ENCODE data around the gene RGS3. TPM values are rescaled to one million over a fixed set of nuclear protein-coding genes. Genes with fewer than 3 reads are reported as not detected.

Gene RGS3
- total RNA-seq, 2 experiments from 2014 or later: 22.8 to 32.9 TPM

DNA sequence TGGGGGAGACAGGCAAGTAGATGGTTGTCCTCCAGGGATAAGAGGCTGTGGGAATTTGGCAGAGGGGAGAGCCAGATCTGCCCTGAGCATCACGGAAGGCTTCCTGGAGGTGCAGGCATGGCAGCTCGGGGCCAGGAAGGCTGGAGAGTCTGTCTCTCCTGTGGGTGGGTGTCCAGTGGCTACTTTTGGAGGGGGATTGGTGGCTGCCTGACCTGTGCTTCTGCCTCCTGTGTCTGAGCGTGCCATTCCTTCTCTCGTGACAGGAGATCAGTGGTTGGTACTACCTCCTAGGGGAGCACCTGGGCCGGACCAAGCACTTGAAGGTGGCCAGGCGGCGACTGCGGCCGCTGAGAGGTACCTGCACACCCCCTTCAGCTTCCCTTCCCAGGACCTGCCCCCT lies 33.5 kb downstream of the RGS3 start:
- no peak for TF ChIP-seq EZH2phosphoT487 (IDR thresholded peaks at IDR 0.05; ENCODE audit: borderline replicate concordance, low read depth, low read length)
- TF ChIP-seq, protein P1, sequence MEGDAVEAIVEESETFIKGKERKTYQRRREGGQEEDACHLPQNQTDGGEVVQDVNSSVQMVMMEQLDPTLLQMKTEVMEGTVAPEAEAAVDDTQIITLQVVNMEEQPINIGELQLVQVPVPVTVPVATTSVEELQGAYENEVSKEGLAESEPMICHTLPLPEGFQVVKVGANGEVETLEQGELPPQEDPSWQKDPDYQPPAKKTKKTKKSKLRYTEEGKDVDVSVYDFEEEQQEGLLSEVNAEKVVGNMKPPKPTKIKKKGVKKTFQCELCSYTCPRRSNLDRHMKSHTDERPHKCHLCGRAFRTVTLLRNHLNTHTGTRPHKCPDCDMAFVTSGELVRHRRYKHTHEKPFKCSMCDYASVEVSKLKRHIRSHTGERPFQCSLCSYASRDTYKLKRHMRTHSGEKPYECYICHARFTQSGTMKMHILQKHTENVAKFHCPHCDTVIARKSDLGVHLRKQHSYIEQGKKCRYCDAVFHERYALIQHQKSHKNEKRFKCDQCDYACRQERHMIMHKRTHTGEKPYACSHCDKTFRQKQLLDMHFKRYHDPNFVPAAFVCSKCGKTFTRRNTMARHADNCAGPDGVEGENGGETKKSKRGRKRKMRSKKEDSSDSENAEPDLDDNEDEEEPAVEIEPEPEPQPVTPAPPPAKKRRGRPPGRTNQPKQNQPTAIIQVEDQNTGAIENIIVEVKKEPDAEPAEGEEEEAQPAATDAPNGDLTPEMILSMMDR (conservative IDR thresholded peaks at IDR 0.05; ENCODE audit: low read length): no peak
- Histone ChIP-seq H3K79me2 (ENCODE audit: insufficient read depth, low read depth, low read length) (no peaks in the 10 kb centered on the region), H3K9me2 (ENCODE audit: insufficient read depth, low read length) (no peaks in the 10 kb centered on the region), H3K27ac (ENCODE audit: low read depth, low read length, poor library complexity, severe bottlenecking) (no peak overlapping the region), H4K20me1 (ENCODE audit: insufficient read depth, low read length) (no peaks in the 10 kb centered on the region), H3K4me1 (ENCODE audit: insufficient read depth, low read length, poor library complexity, severe bottlenecking) (peaks cover 8% of the 10 kb centered on the region), H3K4me3 (ENCODE audit: low read depth, low read length, poor library complexity, severe bottlenecking) (no peak overlapping the region), H3K36me3 (ENCODE audit: insufficient read depth, low read length) (no peaks in the 10 kb centered on the region), H2AFZ (ENCODE audit: low read length) (no peak overlapping the region), H3K4me2 (ENCODE audit: low read length) (no peak overlapping the region), H3K9me3 (ENCODE audit: low read length) (no peaks in the 10 kb centered on the region)
- no TSS peak for BruUV-seq (replicated peaks)
- DNase-seq (ENCODE audit: low spot score): no peak
- ChIA-PET POLR2A (no interaction called here), CTCF (ENCODE audit: unreplicated experiment) (no interaction called here)
- intact Hi-C loops (cut with micrococcal nuclease; ENCODE audit: unreplicated experiment): no loop called here

DNA sequence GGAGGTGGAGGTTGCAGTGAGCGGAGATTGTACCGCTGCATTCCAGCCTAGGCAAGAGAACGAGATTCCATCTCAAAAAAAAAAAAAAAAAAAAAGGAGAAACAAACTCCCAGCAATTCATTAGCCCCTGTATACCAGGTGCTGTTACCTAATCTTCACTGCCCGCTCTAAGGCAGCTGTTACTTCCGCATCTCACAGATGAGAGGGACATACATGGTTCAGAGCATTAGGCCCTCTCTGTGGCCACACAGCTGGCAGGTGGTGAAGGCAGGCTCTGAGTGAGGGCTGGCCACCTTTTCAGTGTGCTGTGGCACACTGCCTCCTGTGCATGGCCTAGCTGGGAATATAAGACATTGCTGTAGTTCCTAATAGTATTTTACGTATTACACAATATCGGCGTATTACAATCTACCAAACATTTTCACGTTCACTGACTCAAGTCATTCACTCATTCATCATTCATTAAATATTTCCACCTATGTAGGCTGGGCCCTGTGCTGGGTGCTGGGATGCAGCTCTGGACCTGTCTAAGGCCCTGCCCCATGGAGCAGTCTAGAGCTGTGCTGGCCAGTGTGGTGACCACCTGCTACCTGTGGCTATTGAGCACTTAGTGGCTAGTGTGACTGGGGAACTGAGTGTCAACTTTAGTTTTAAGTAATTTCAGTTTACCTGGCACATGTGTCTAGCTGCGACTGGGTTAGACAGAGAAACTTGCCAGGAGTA lies 35.8 kb downstream of the RGS3 start:
- no peak overlapping the region for H3K4me3 ChIP-seq (ENCODE audit: low read depth, low read length, poor library complexity, severe bottlenecking)
- BruUV-seq (replicated peaks): no TSS peak
- H3K9me3 ChIP-seq (ENCODE audit: low read length): no peaks in the 10 kb centered on the region
- no peak overlapping the region for H3K4me2 ChIP-seq (ENCODE audit: low read length)
- H3K4me1 ChIP-seq (ENCODE audit: insufficient read depth, low read length, poor library complexity, severe bottlenecking): peaks cover 11% of the 10 kb centered on the region
- H2AFZ ChIP-seq (ENCODE audit: low read length): no peak overlapping the region
- H3K27ac ChIP-seq (ENCODE audit: low read depth, low read length, poor library complexity, severe bottlenecking): no peak overlapping the region
- H3K79me2 ChIP-seq (ENCODE audit: insufficient read depth, low read depth, low read length): no peaks in the 10 kb centered on the region
- no peaks in the 10 kb centered on the region for H4K20me1 ChIP-seq (ENCODE audit: insufficient read depth, low read length)
- no peaks in the 10 kb centered on the region for H3K36me3 ChIP-seq (ENCODE audit: insufficient read depth, low read length)
- POLR2A ChIA-PET: interaction anchor here (0.6 to 0.7 kb wide), 3 partner anchors 14 to 53 kb away, joined by 3 to 4 read pairs (median 3); no protein-coding TSS in a partner anchor
- H3K9me2 ChIP-seq (ENCODE audit: insufficient read depth, low read length): no peaks in the 10 kb centered on the region
- DNase-seq (ENCODE audit: low spot score): no peak
- TF ChIP-seq, protein P1 (conservative IDR thresholded peaks at IDR 0.05; ENCODE audit: low read length): no peak
- no peak for TF ChIP-seq EZH2phosphoT487 (IDR thresholded peaks at IDR 0.05; ENCODE audit: borderline replicate concordance, low read depth, low read length)
- intact Hi-C loops (cut with micrococcal nuclease; ENCODE audit: unreplicated experiment): no loop called here
- CTCF ChIA-PET (ENCODE audit: unreplicated experiment): no interaction called here

DNA sequence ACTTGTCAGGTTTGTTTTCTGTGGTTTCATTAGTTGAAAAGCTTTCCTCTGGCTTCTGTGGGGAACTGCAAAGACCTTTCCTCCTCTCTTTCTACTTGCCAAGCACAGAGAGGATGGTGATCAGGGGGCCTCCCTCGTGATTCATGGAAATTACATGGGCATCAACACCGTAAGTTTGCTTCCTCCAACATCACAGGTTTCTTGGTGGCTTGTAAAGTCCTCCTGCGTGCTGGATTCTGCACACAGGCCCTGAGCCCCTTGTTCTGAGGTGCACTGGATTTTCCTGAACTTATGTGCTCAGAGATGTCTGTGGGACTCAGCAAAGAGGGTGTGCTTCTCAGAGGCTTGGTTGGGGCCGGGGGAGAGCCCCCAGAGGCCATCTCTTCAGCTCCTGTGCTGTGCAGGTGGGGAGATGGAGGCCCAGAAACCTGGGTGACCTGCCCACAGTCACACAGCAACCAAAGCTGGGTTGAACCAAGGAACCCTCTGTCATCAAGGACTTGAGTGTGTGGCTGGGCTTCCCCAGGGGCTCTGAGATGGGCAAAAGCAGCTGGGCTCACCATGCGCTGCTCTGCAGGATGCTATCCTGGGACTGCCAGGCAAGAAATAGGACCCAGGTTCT lies 36.5 kb downstream of the RGS3 start:
- H3K79me2 ChIP-seq (ENCODE audit: insufficient read depth, low read depth, low read length): no peaks in the 10 kb centered on the region
- no TSS peak for BruUV-seq (replicated peaks)
- intact Hi-C loops (cut with micrococcal nuclease; ENCODE audit: unreplicated experiment): no loop called here
- no peaks in the 10 kb centered on the region for H3K36me3 ChIP-seq (ENCODE audit: insufficient read depth, low read length)
- no peaks in the 10 kb centered on the region for H3K9me2 ChIP-seq (ENCODE audit: insufficient read depth, low read length)
- no peak overlapping the region for H2AFZ ChIP-seq (ENCODE audit: low read length)
- H3K9me3 ChIP-seq (ENCODE audit: low read length): no peaks in the 10 kb centered on the region
- H3K27ac ChIP-seq (ENCODE audit: low read depth, low read length, poor library complexity, severe bottlenecking): no peak overlapping the region
- no peak for DNase-seq (ENCODE audit: low spot score)
- H3K4me1 ChIP-seq (ENCODE audit: insufficient read depth, low read length, poor library complexity, severe bottlenecking): peaks cover 11% of the 10 kb centered on the region
- POLR2A ChIA-PET: interaction anchor here (0.6 kb wide), 1 partner anchor 38 kb away, joined by 3 read pairs; no protein-coding TSS in a partner anchor
- no peak overlapping the region for H3K4me3 ChIP-seq (ENCODE audit: low read depth, low read length, poor library complexity, severe bottlenecking)
- H3K4me2 ChIP-seq (ENCODE audit: low read length): no peak overlapping the region
- no peaks in the 10 kb centered on the region for H4K20me1 ChIP-seq (ENCODE audit: insufficient read depth, low read length)
- CTCF ChIA-PET (ENCODE audit: unreplicated experiment): no interaction called here
- TF ChIP-seq, protein P1 (conservative IDR thresholded peaks at IDR 0.05; ENCODE audit: low read length): no peak
- TF ChIP-seq EZH2phosphoT487 (IDR thresholded peaks at IDR 0.05; ENCODE audit: borderline replicate concordance, low read depth, low read length): no peak
